ENCODE data around the gene IQCM.

DNA sequence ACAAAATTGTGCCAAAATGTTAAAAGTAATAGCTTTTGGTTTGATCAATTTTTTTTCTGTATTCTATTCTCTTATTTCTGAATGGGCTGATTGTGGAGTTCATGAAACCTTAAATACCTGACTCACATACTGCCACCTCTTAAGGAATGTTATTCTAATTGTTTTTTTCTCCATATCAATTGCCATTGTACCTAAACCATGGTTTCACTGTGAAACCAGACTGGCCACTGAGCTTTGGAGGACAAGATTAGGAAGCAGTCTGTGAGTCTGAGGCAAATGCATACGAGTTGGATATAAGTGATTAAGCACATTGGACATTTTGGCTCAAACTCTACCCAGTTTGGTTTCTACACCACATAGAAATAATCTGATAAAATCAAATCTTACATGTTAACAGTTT lies 184.0 kb downstream of the IQCM start:
- TF ChIP-seq, protein P1, sequence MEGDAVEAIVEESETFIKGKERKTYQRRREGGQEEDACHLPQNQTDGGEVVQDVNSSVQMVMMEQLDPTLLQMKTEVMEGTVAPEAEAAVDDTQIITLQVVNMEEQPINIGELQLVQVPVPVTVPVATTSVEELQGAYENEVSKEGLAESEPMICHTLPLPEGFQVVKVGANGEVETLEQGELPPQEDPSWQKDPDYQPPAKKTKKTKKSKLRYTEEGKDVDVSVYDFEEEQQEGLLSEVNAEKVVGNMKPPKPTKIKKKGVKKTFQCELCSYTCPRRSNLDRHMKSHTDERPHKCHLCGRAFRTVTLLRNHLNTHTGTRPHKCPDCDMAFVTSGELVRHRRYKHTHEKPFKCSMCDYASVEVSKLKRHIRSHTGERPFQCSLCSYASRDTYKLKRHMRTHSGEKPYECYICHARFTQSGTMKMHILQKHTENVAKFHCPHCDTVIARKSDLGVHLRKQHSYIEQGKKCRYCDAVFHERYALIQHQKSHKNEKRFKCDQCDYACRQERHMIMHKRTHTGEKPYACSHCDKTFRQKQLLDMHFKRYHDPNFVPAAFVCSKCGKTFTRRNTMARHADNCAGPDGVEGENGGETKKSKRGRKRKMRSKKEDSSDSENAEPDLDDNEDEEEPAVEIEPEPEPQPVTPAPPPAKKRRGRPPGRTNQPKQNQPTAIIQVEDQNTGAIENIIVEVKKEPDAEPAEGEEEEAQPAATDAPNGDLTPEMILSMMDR (optimal IDR thresholded peaks at IDR 0.05 in 1 of 3, IDR thresholded peaks at IDR 0.05 in 1 of 3, conservative IDR thresholded peaks at IDR 0.05 in 1 of 3; ENCODE audit: extremely low read depth in 1 of 3, insufficient read depth in 2 of 3, low read length in 3 of 3) = no peak
- no peak for TF ChIP-seq EZH2 (IDR thresholded peaks at IDR 0.05; ENCODE audit: low read length)
